Liver (tissue), 9 donors: ENCODE data around the gene LTA4H. TPM values are rescaled to one million over a fixed set of nuclear protein-coding genes. Genes with fewer than 3 reads are reported as not detected.

Experiments
- DNase-seq: peaks from one replicate; pipeline ENCODE4 v3.0.0-alpha.2; 2017; ENCODE audit warnings: low spot score
- H3K27ac ChIP-seq, 2 donors: one replicate each; pipeline ENCODE4 v1.7.0; 2013; ENCODE audit warnings: inconsistent platforms in 2 of 2, low read length in 2 of 2, control low read depth in 1 of 2, low read depth in 1 of 2, mild to moderate bottlenecking in 1 of 2
- H3K27me3 ChIP-seq, 4 donors: one replicate each; pipeline versions ENCODE4 v1.6.1 to v1.7.0; 2013; ENCODE audit warnings: low read length in 3 of 4, inconsistent platforms in 1 of 4, mild to moderate bottlenecking in 1 of 4, moderate library complexity in 1 of 4; ENCODE audit not compliant: control insufficient read depth in 4 of 4, insufficient read depth in 4 of 4
- H3K36me3 ChIP-seq, 4 donors: one replicate each; pipeline versions ENCODE4 v1.6.1 to v1.7.0; 2013; ENCODE audit warnings: low read length in 3 of 4, mild to moderate bottlenecking in 3 of 4, low read depth in 1 of 4, moderate library complexity in 1 of 4; ENCODE audit not compliant: control insufficient read depth in 4 of 4, insufficient read depth in 3 of 4
- H3K4me1 ChIP-seq, 4 donors: one replicate each; pipeline versions ENCODE4 v1.6.1 to v1.7.0; 2013; ENCODE audit warnings: low read length in 3 of 4, mild to moderate bottlenecking in 3 of 4, moderate library complexity in 1 of 4; ENCODE audit not compliant: control insufficient read depth in 4 of 4, insufficient read depth in 4 of 4
- H3K4me3 ChIP-seq, 3 donors: one replicate each; pipeline versions ENCODE4 v1.6.1 to v1.7.0; 2013; ENCODE audit warnings: low read length in 3 of 3, control low read depth in 1 of 3, low read depth in 1 of 3, mild to moderate bottlenecking in 1 of 3
- H3K9ac ChIP-seq, 2 donors: one replicate each; pipeline ENCODE4 v1.7.0; 2013; ENCODE audit warnings: low read length in 2 of 2, mild to moderate bottlenecking in 2 of 2, moderate library complexity in 2 of 2, control low read depth in 1 of 2, low read depth in 1 of 2
- H3K9me3 ChIP-seq, 4 donors: one replicate each; pipeline versions ENCODE4 v1.6.1 to v1.7.0; 2013; ENCODE audit warnings: low read length in 3 of 4; ENCODE audit not compliant: control insufficient read depth in 4 of 4
- CTCF ChIP-seq: fragments of 150-350 bp; IDR thresholded peaks from 2 replicates; pipeline ENCODE4 v1.5.1; 2017; ENCODE audit warnings: improper control_type of control experiment, low read depth, low read length; ENCODE audit not compliant: missing input control
- FOXA2 ChIP-seq: IDR thresholded peaks from 2 replicates; pipeline ENCODE4 v1.6.1; 2016; ENCODE audit warnings: antibody characterized with exemption
- HNF4A ChIP-seq, 2 donors: conservative IDR thresholded peaks; 2 replicates each; pipeline ENCODE4 v1.6.1; 2016; ENCODE audit warnings: antibody characterized with exemption in 2 of 2, mild to moderate bottlenecking in 2 of 2
- HNF4G ChIP-seq: IDR thresholded peaks from 2 replicates; pipeline ENCODE4 v1.6.1; 2016; ENCODE audit warnings: antibody characterized with exemption
- JUND ChIP-seq, 2 donors: IDR thresholded peaks; 2 replicates each; pipeline ENCODE4 v1.6.1; 2016; ENCODE audit warnings: antibody characterized with exemption in 2 of 2
- NR2F2 ChIP-seq: IDR thresholded peaks from 2 replicates; pipeline ENCODE4 v1.6.1; 2016; ENCODE audit warnings: antibody characterized with exemption
- RAD21 ChIP-seq, 2 donors: IDR thresholded peaks; 2 replicates each; pipeline ENCODE4 v1.6.1; 2016; ENCODE audit warnings: antibody characterized with exemption in 2 of 2, mild to moderate bottlenecking in 2 of 2
- REST ChIP-seq: IDR thresholded peaks from 2 replicates; pipeline ENCODE4 v1.6.1; 2016; ENCODE audit warnings: antibody characterized with exemption, mild to moderate bottlenecking
- SP1 ChIP-seq: IDR thresholded peaks from 2 replicates; pipeline ENCODE4 v1.6.1; 2018; ENCODE audit warnings: antibody characterized with exemption, mild to moderate bottlenecking
- TAF1 ChIP-seq: conservative IDR thresholded peaks from 2 replicates; pipeline ENCODE4 v1.6.1; 2016; ENCODE audit warnings: antibody characterized with exemption, mild to moderate bottlenecking
- ZBTB33 ChIP-seq: IDR thresholded peaks from 2 replicates; pipeline ENCODE4 v1.6.1; 2016; ENCODE audit warnings: antibody characterized with exemption
- WGBS: extraction: QIAGEN DNeasy Blood & Tissue Kit; methylation state at CpG from one replicate; pipeline ENCODE4 v1.1.7; 2013; 5-methylcytosine and 5-hydroxymethylcytosine counted together
- polyA plus RNA-seq, 2 donors: library from polyadenylated mRNA; stranded (reverse) in 1 of 2; unstranded in 1 of 2; fragments of 200-250 nt in 1 of 2; fragments of >200 nt in 1 of 2; fragmentation: Nextera tagmentation in 1 of 2; extraction: Ambion mirVana in 1 of 2; gene quantifications; one replicate each; pipeline versions ENCODE4 v1.2.1 to v1.2.3, GENCODE V29; 2013 to 2015
- total RNA-seq, 2 donors: library from RNA; depleted of rRNA; stranded (reverse); fragments of >200 nt; gene quantifications; one replicate each; pipeline ENCODE4 v1.2.3, GENCODE V29; 2014
- donor health status: healthy.
- donor health status: healthy.
- donor health status: healthy.
- donor health status: healthy.
- donor health status: healthy.

The LTA4H gene
- total and polyA plus RNA-seq, 4 donors = 16.6 to 34.5 (median 20.9) TPM

GRCh38 chr12:96048393-96048969 is 13.1 kb upstream of the LTA4H start:
- Histone ChIP-seq H3K4me3 (no peak overlapping the region), H3K9me3 (no peaks in the 10 kb centered on the region), H3K27ac (peak overlapping the region in 1 of 2 donors; percentile 54), H3K36me3 (no peaks in the 10 kb centered on the region), H3K4me1 (peaks cover 8 to 28% (median 26%) of the 10 kb centered on the region in 4 donors), H3K27me3 (no peaks in the 10 kb centered on the region), H3K9ac (no peak overlapping the region)
- 25% methylated on average over 5 of the region's 5 CpGs for WGBS
- peak; percentile 20 for TF ChIP-seq FOXA2
- TF ChIP-seq CTCF = no peak
- TF ChIP-seq JUND (IDR thresholded peaks at IDR 0.05) = no peak
- TF ChIP-seq SP1 = peak; percentile 7
- TF ChIP-seq NR2F2 = peak; percentile 17
- TF ChIP-seq HNF4G = no peak
- TF ChIP-seq HNF4A (conservative IDR thresholded peaks at IDR 0.05) = no peak
- no peak for TF ChIP-seq RAD21 (IDR thresholded peaks at IDR 0.05)
- peak; percentile 39 for TF ChIP-seq REST
- DNase-seq = no peak

- peak overlapping the region; percentile 54 for H3K27ac ChIP-seq
- H3K4me1 ChIP-seq = peaks cover 8 to 28% (median 26%) of the 10 kb centered on the region in 4 donors
- no peak overlapping the region for H3K9ac ChIP-seq
- no peaks in the 10 kb centered on the region for H3K9me3 ChIP-seq
- no peaks in the 10 kb centered on the region for H3K27me3 ChIP-seq
- no peak for DNase-seq
- H3K36me3 ChIP-seq = no peaks in the 10 kb centered on the region
- WGBS = 53% methylated on average over 7 of the region's 7 CpGs
- no peak for TF ChIP-seq REST
- TF ChIP-seq ZBTB33 = no peak
- TF ChIP-seq HNF4G = no peak
- no peak for TF ChIP-seq TAF1
- no peak overlapping the region for H3K4me3 ChIP-seq
Measured at GRCh38 chr12:96047229-96048211, 12.1 kb upstream of the LTA4H start.
